MG63 (cell line): ENCODE results near the gene KRTAP4-3. TPM values are rescaled to one million over a fixed set of nuclear protein-coding genes. Genes with fewer than 3 reads are reported as not detected.
A peak's percentile ranks its signal among the peaks of the same experiment; 100 is the strongest.
"Not testable (repeated sequence)": the region's sequence is repeated elsewhere in the genome, so short reads cannot be mapped to it uniquely, and the experiment has no call there.

ENCODE experiments used
- DNase-seq: peaks from one replicate; pipeline ENCODE4 v3.0.0-alpha.2; 2020
- H3K27me3 ChIP-seq: fragments of 250-450 bp; sonication (Bioruptor Pico); 2 replicates; pipeline ENCODE4 v1.5.1; 2020; ENCODE audit warnings: mild to moderate bottlenecking, moderate library complexity
- H3K36me3 ChIP-seq: fragments of 250-450 bp; sonication (Bioruptor Pico); 2 replicates; pipeline ENCODE4 v1.5.1; 2020; ENCODE audit warnings: mild to moderate bottlenecking, moderate library complexity
- H3K4me3 ChIP-seq: fragments of 250-450 bp; sonication (Bioruptor Pico); 2 replicates; pipeline ENCODE4 v1.5.1; 2020; ENCODE audit warnings: mild to moderate bottlenecking, moderate library complexity
- H3K9me3 ChIP-seq: fragments of 250-450 bp; sonication (Bioruptor Pico); 2 replicates; pipeline ENCODE4 v1.5.1; 2020; ENCODE audit warnings: mild to moderate bottlenecking, moderate library complexity
- total RNA-seq: library from RNA; depleted of rRNA; stranded (reverse); fragments of >200 nt; shearing (Covaris generic); gene quantifications from 2 replicates; pipeline ENCODE4 v1.2.3, GENCODE V29; 2014; ENCODE audit warnings: low replicate concordance; rRNA removed

KRTAP4-3 gene
- not detected in 2 replicates for total RNA-seq

- no peak for DNase-seq
- Histone ChIP-seq H3K36me3 (no peaks in the 10 kb centered on the region), H3K27me3 (no peaks in the 10 kb centered on the region), H3K9me3 (no peaks in the 10 kb centered on the region), H3K4me3 (no peak within 1 kb of the TSS)
Measured at GRCh38 chr17:41168121-41168520, at the start of gene KRTAP4-3. Gene KRTAP4-3, minus strand, starts transcription at chr17:41168221. Its CDS starts 49 bp downstream, at chr17:41168172.

DNA sequence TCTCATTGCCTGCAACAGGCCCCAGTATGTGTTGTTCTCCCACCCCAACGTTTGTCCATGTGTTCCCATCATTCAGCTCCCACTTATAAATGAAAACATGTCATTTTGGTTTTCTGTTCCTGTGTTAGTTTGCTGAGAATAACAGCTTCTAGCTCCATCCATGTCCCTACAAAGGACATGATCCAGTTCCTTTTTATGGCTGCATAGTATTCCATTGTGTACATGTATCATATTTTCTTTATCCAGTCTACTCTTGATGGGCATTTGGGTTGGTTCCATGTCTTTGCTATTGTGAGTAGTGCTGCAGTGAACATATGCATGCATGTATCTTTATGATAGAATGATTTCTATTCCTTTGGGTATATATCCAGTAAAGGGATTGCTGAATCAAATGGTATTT lies 47.7 kb upstream of the KRTAP4-3 start:
- Histone ChIP-seq H3K36me3 (no peaks in the 10 kb centered on the region), H3K9me3 (peaks cover 6% of the 10 kb centered on the region; the same call in 1 of the 2 replicates), H3K27me3 (no peaks in the 10 kb centered on the region), H3K4me3 (no peak overlapping the region)
- no peak for DNase-seq

DNA sequence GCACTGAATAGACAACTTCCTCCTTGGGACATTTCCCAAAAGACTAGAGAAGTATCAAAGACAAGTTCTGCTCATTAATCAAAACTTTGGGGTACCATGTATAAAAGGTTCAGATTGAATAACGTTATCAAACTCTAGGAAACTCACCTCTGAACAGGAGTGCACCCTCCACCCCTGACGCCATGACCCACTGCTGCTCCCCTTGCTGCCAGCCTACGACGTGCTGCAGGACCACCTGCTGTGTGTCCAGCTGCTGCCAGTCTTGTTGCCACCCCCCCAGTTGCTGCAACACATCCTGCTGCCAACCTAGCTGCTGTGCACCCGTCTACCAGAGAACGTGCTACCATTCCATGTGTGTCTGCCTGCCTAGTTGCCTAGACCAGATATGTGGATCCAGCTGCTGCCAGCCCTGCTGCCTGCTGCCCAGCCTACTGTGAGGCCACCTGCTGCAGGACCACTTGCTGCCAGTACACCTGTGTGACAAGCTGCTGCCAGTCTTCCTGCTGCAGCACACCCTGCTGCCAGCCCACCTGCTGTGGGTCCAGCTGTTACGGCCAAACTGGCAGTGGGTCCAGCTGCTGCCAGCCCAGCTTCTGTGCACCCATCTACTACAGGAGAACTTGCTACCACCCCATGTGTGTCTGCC lies 44.6 kb upstream of the KRTAP4-3 start:
- H3K9me3 ChIP-seq = peaks cover 3% of the 10 kb centered on the region; the same call in 1 of the 2 replicates
- DNase-seq = peak; percentile 69
- no peaks in the 10 kb centered on the region for H3K36me3 ChIP-seq
- no peaks in the 10 kb centered on the region for H3K27me3 ChIP-seq
- H3K4me3 ChIP-seq = no peak overlapping the region

GRCh38 chr17:41211845-41212466 lies 43.9 kb upstream of the KRTAP4-3 start:
- Histone ChIP-seq H3K4me3 (no peak overlapping the region), H3K27me3 (no peaks in the 10 kb centered on the region), H3K36me3 (no peaks in the 10 kb centered on the region), H3K9me3 (peaks cover 4% of the 10 kb centered on the region; the same call in 1 of the 2 replicates)
- no peak for DNase-seq

DNA sequence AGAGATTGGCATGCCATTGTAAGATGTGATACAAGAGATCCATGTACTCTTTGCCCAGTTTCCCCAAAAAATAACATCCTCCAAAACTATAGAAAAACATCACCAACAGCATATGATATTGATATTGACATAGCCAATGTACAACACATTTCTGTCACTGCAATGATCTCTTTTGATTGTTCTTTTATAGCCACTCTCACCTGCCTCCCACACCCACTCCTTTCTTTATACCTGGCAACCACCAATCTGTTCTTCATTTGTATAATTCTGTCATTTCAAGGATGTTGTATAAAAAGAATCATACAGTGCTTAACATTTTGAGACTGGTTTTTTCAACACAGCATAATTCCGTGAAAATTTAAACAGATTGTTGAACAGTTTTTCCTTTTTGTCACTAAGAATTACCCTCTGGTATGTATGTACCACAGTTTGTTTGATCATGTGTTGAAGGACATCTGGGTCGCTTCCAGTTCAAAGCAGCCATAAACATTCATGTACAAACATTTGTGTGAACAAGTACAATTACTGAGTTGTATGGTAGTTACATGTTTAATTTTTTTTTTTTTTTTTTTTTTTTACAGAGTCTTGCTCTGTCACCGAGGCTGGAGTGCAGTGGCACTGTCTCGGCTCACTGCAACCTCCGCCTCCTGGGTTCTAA lies 31.5 kb upstream of the KRTAP4-3 start:
- H3K27me3 ChIP-seq = no peaks in the 10 kb centered on the region
- no peaks in the 10 kb centered on the region for H3K36me3 ChIP-seq
- H3K4me3 ChIP-seq = no peak overlapping the region
- H3K9me3 ChIP-seq = peaks cover 3% of the 10 kb centered on the region
- no peak for DNase-seq

DNA sequence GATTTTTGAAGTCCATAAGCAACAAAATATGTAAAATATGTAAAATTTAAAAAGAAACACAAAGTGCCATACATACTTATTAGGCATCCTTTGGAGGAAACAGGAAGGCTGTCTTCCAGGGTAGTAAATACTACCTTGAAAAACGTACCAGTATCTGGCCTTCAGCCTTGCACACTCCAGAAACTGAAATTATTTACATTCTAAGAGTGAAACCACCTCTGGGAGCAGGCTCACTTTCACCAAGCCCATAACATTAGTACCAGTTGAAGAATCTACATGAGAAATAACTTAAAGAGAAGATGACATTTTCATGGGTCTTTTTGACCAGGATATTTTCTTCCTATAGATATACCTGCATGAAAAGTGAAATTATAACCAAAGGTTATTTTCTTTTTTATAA lies 28.0 kb upstream of the KRTAP4-3 start:
- Histone ChIP-seq H3K4me3 (no peak overlapping the region), H3K36me3 (no peaks in the 10 kb centered on the region), H3K9me3 (peaks cover 3% of the 10 kb centered on the region), H3K27me3 (no peaks in the 10 kb centered on the region)
- DNase-seq = no peak

GRCh38 chr17:41190328-41190727 lies 22.3 kb upstream of the KRTAP4-3 start:
- H3K36me3 ChIP-seq = no peaks in the 10 kb centered on the region
- no peaks in the 10 kb centered on the region for H3K27me3 ChIP-seq
- DNase-seq = no peak
- H3K9me3 ChIP-seq = no peaks in the 10 kb centered on the region
- H3K4me3 ChIP-seq = no peak overlapping the region

DNA sequence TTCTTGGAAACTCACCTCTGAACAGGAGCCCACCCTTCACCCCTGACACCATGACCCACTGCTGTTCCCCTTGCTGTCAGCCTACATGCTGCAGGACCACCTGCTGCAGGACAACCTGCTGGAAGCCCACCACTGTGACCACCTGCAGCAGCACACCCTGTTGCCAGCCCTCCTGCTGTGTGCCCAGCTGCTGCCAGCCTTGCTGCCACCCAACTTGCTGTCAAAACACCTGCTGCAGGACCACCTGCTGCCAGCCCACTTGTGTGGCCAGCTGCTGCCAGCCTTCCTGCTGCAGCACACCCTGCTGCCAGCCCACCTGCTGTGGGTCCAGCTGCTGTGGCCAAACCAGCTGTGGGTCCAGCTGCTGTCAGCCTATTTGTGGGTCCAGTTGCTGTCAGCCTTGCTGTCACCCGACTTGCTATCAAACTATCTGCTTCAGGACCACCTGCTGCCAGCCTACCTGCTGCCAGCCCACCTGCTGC lies 21.9 kb upstream of the KRTAP4-3 start, which contains the start of gene KRTAP9-1:
Gene KRTAP9-1, plus strand, starts transcription at position 51 of the 482 bp plus-strand sequence. Its CDS starts 0 bp downstream, at position 51.
- not testable (repeated sequence) for H3K36me3 ChIP-seq, DNase-seq, H3K27me3 ChIP-seq, H3K4me3 ChIP-seq, H3K9me3 ChIP-seq

DNA sequence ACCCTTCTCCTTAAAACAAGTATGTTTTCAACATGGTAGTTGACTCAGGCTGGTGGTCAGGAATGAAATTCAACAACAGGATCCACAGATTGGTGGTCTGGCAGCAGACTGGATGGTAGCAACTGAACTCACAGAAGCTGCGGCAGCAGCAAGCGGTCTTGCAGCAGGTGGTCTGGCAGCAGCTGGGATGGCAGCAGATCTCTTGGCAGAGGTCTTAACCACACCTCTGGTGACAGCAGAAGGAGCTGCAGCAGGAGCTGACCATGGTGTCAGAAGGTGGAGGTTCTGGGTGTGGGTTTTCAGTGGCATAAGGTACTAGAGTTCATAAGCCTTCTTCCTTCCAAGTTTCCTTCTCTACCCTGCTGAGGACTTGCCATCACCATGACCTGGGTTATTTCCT lies 18.9 kb upstream of the KRTAP4-3 start:
- H3K36me3 ChIP-seq = no peaks in the 10 kb centered on the region
- no peaks in the 10 kb centered on the region for H3K9me3 ChIP-seq
- no peak for DNase-seq
- H3K27me3 ChIP-seq = no peaks in the 10 kb centered on the region
- H3K4me3 ChIP-seq = no peak overlapping the region

GRCh38 chr17:41185001-41185400 lies 17.0 kb upstream of the KRTAP4-3 start:
- no peak for DNase-seq
- Histone ChIP-seq H3K36me3 (no peaks in the 10 kb centered on the region), H3K27me3 (no peaks in the 10 kb centered on the region), H3K4me3 (no peak overlapping the region), H3K9me3 (no peaks in the 10 kb centered on the region)

DNA sequence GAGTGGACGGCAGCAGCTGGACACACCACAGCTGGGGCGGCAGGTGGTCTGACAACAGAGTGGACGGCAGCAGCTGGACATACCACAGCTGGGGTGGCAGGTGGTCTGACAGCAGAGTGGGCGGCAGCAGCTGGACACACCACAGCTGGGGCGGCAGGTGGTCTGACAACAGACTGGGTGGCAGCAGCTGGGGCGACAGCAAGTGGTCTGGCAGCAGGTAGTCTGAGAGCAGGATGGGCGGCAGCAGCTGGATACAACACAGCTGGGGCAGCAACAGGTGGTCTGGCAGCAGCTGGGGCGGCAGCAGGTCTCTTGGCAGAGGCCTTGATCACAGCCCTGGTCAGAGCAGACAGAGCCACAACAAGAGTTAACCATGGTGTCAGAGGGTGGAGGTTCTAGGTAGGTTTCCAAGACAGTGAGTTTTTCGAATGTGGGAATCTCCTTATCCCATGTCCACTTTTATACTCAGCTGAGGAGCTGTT lies 16.5 kb upstream of the KRTAP4-3 start, which contains the start of gene KRTAP4-1:
Gene KRTAP4-1, minus strand, starts transcription at position 432 of the 482 bp plus-strand sequence. Its CDS starts 57 bp downstream, at position 375.
- no peak for DNase-seq
- Histone ChIP-seq H3K9me3 (no peaks in the 10 kb centered on the region), H3K4me3 (no peak within 1 kb of the TSS), H3K27me3 (no peaks in the 10 kb centered on the region), H3K36me3 (no peaks in the 10 kb centered on the region)

GRCh38 chr17:41178843-41179616 lies 11.0 kb upstream of the KRTAP4-3 start:
- Histone ChIP-seq H3K4me3 (no peak overlapping the region), H3K9me3 (no peaks in the 10 kb centered on the region; the same call in 1 of the 2 replicates), H3K27me3 (no peaks in the 10 kb centered on the region), H3K36me3 (no peaks in the 10 kb centered on the region)
- peak; percentile 75 for DNase-seq

DNA sequence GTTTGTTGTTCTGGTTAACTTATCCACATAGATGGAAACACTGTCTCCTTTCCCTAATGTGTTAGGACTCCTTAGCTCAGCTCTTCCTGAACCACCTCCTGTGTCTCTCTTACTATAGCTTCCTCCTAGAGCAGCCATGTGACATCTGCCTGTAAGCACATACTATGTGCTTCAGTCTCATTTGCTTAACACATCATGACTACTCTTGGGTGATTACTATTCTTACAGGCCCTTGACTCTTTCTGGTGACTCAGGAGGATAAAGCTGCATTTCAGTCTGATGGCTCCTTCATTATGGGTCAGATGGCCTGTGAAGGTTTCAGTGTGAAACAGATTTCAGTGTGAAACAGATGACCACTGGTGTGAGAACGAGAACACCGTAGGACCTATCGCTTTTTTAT lies 10.3 kb upstream of the KRTAP4-3 start:
- DNase-seq = peak; percentile 40
- Histone ChIP-seq H3K27me3 (no peaks in the 10 kb centered on the region), H3K4me3 (no peak overlapping the region), H3K9me3 (no peaks in the 10 kb centered on the region; the same call in 1 of the 2 replicates), H3K36me3 (no peaks in the 10 kb centered on the region)

GRCh38 chr17:41177727-41178271 lies 9.8 kb upstream of the KRTAP4-3 start, which contains the start of gene KRTAP4-2:
Gene KRTAP4-2, minus strand, starts transcription at chr17:41178221. Its CDS starts 57 bp downstream, at chr17:41178164.
- H3K4me3 ChIP-seq = no peak within 1 kb of the TSS
- no peaks in the 10 kb centered on the region for H3K27me3 ChIP-seq
- no peaks in the 10 kb centered on the region; the same call in 1 of the 2 replicates for H3K9me3 ChIP-seq
- no peaks in the 10 kb centered on the region for H3K36me3 ChIP-seq
- DNase-seq = no peak

GRCh38 chr17:41176744-41177387 lies 8.8 kb upstream of the KRTAP4-3 start:
- H3K27me3 ChIP-seq = no peaks in the 10 kb centered on the region
- no peaks in the 10 kb centered on the region; the same call in 1 of the 2 replicates for H3K9me3 ChIP-seq
- no peak for DNase-seq
- H3K4me3 ChIP-seq = no peak overlapping the region
- no peaks in the 10 kb centered on the region for H3K36me3 ChIP-seq
